C4-2B (cell line): ENCODE results near the gene CD48.

Experiments
- ZFX ChIP-seq: fragments of 450-650 bp; IDR thresholded peaks from 2 replicates; pipeline ENCODE4 v1.6.1; 2017
- TF ChIP-seq, protein P1 (sequence below): fragments of 450-650 bp; conservative IDR thresholded peaks from 2 replicates; pipeline ENCODE4 v1.5.1; 2017; ENCODE audit warnings: mild to moderate bottlenecking

DNA sequence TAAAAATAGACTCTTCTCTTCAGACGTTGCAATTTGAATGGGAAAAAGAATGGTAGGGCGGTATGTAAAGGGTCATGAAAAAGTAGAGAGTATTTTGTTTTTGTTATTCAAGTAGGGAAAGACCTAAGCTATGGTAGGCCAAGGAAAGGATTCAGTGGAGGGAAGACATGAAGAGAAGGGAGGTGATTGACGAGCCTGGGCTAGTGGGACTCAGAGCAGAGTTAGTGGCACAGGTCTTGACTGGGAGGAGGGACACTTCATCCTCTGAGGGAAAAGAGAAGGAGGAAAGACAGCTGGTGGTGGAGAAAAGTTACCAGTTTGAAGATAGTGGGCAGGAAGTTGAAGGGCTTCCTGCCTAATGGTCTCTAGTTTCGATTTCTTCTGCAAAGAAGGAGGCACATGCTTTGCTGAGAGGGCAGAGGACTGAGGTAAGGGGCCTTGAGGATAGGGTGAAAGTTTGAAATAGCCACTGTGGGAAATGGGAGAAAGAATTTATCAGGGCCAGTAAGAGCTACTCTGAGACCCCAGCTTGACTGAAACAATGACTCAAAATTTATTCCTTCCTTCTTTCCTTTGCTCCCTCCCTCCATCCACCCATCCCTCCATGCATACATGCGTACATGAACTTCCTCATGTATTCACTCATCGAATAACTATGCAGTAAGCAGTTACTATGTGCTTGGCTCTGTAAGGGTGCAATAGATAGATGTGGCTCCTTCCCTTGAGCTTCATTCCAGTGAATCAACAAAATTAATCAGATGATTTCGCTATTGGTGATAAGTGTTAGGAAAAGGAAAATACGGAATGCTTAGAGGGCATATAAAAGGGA is 4.2 kb downstream of the CD48 start:
- TF ChIP-seq, protein P1, sequence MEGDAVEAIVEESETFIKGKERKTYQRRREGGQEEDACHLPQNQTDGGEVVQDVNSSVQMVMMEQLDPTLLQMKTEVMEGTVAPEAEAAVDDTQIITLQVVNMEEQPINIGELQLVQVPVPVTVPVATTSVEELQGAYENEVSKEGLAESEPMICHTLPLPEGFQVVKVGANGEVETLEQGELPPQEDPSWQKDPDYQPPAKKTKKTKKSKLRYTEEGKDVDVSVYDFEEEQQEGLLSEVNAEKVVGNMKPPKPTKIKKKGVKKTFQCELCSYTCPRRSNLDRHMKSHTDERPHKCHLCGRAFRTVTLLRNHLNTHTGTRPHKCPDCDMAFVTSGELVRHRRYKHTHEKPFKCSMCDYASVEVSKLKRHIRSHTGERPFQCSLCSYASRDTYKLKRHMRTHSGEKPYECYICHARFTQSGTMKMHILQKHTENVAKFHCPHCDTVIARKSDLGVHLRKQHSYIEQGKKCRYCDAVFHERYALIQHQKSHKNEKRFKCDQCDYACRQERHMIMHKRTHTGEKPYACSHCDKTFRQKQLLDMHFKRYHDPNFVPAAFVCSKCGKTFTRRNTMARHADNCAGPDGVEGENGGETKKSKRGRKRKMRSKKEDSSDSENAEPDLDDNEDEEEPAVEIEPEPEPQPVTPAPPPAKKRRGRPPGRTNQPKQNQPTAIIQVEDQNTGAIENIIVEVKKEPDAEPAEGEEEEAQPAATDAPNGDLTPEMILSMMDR = no peak
- no peak for TF ChIP-seq ZFX
